Upper lobe of right lung (tissue), 1 donor: ENCODE data around the gene ZNF3. TPM values are rescaled to one million over a fixed set of nuclear protein-coding genes. Genes with fewer than 3 reads are reported as not detected.

Experiments used
- ATAC-seq: fragments of 200-7000 bp; cut with Tn5 transposase; one replicate; pipeline ENCODE4 v1.9.1; 2020; ENCODE audit warnings: mild to moderate bottlenecking, moderate library complexity
- DNase-seq: peaks from one replicate; pipeline ENCODE4 v3.0.0-alpha.2; 2020
- H3K27ac ChIP-seq: fragments of 200-600 bp; one replicate; pipeline ENCODE4 v1.8.0; 2022
- H3K27me3 ChIP-seq: fragments of 200-600 bp; one replicate; pipeline ENCODE4 v1.8.0; 2022; ENCODE audit warnings: mild to moderate bottlenecking
- H3K36me3 ChIP-seq: fragments of 200-600 bp; one replicate; pipeline ENCODE4 v1.8.0; 2022
- H3K4me1 ChIP-seq: fragments of 200-600 bp; one replicate; pipeline ENCODE4 v1.8.0; 2022
- H3K4me3 ChIP-seq: fragments of 200-600 bp; one replicate; pipeline ENCODE4 v1.8.0; 2022; ENCODE audit warnings: mild to moderate bottlenecking
- H3K9me3 ChIP-seq: fragments of 200-600 bp; one replicate; pipeline ENCODE4 v1.8.0; 2022
- CTCF ChIP-seq: fragments of 200-600 bp; IDR thresholded peaks from one replicate; pipeline ENCODE4 v1.8.0; 2022; ENCODE audit warnings: antibody characterized with exemption
- intact Hi-C: fragments of 100-400 bp; cut with DNase I; formaldehyde crosslinking; loops from one replicate; pipeline ENCODE4 v1.11.0; 2022
- total RNA-seq: library from RNA; stranded (reverse); fragmentation: NEBNext Ultra II Directional; extraction: Animal tissue kit (Norgen Biotek cat#: 25700); gene quantifications from one replicate; pipeline ENCODE4 v1.2.1, GENCODE V29; 2021
- donor health status: DM: no; HTN: yes; CAD: no; lungs with severe emphysema.

The ZNF3 gene
- total RNA-seq, 1 donor from 2014 or later = 22.4 TPM

- no peak overlapping the region for H3K27ac ChIP-seq
- H3K4me3 ChIP-seq = no peak overlapping the region
- no peak for TF ChIP-seq CTCF
- H3K36me3 ChIP-seq = peaks cover 80% of the 10 kb centered on the region
- H3K9me3 ChIP-seq = no peaks in the 10 kb centered on the region
- ATAC-seq (no peak), DNase-seq (no peak)
- peaks cover 11% of the 10 kb centered on the region for H3K4me1 ChIP-seq
- no peaks in the 10 kb centered on the region for H3K27me3 ChIP-seq
- intact Hi-C loops = no loop called here
Observed at GRCh38 chr7:100093054-100093453, 11.5 kb upstream of the ZNF3 start.

- TF ChIP-seq CTCF = no peak
- intact Hi-C loops = no loop called here
- peaks cover 66% of the 10 kb centered on the region for H3K36me3 ChIP-seq
Observed at GRCh38 chr7:100091411-100092181, 10.1 kb upstream of the ZNF3 start.

GRCh38 chr7:100090527-100091410, 9.2 kb upstream of the ZNF3 start:
- no peaks in the 10 kb centered on the region for H3K27me3 ChIP-seq
- peaks cover 13% of the 10 kb centered on the region for H3K4me1 ChIP-seq
- no peaks in the 10 kb centered on the region for H3K9me3 ChIP-seq
- TF ChIP-seq CTCF = no peak
- peaks cover 57% of the 10 kb centered on the region for H3K36me3 ChIP-seq
- no peak overlapping the region for H3K27ac ChIP-seq
- intact Hi-C loops = no loop called here
- no peak for ATAC-seq
- no peak overlapping the region for H3K4me3 ChIP-seq
- no peak for DNase-seq

More at GRCh38 chr7:100091411-100092181, 10.1 kb upstream of the ZNF3 start:
- Histone ChIP-seq H3K4me1 (peaks cover 13% of the 10 kb centered on the region), H3K9me3 (no peaks in the 10 kb centered on the region), H3K27me3 (no peaks in the 10 kb centered on the region), H3K27ac (no peak overlapping the region), H3K4me3 (no peak overlapping the region)
- ATAC-seq (no peak), DNase-seq (no peak)

GRCh38 chr7:100089458-100090196, 8.1 kb upstream of the ZNF3 start:
- peaks cover 13% of the 10 kb centered on the region for H3K4me1 ChIP-seq
- peak overlapping the region; percentile 88 for H3K4me3 ChIP-seq
- no peak for DNase-seq
- intact Hi-C loops = no loop called here
- no peak for TF ChIP-seq CTCF
- no peaks in the 10 kb centered on the region for H3K27me3 ChIP-seq
- H3K36me3 ChIP-seq = peaks cover 46% of the 10 kb centered on the region
- ATAC-seq = no peak
- peak overlapping the region; percentile 94 for H3K27ac ChIP-seq
- H3K9me3 ChIP-seq = no peaks in the 10 kb centered on the region

DNA sequence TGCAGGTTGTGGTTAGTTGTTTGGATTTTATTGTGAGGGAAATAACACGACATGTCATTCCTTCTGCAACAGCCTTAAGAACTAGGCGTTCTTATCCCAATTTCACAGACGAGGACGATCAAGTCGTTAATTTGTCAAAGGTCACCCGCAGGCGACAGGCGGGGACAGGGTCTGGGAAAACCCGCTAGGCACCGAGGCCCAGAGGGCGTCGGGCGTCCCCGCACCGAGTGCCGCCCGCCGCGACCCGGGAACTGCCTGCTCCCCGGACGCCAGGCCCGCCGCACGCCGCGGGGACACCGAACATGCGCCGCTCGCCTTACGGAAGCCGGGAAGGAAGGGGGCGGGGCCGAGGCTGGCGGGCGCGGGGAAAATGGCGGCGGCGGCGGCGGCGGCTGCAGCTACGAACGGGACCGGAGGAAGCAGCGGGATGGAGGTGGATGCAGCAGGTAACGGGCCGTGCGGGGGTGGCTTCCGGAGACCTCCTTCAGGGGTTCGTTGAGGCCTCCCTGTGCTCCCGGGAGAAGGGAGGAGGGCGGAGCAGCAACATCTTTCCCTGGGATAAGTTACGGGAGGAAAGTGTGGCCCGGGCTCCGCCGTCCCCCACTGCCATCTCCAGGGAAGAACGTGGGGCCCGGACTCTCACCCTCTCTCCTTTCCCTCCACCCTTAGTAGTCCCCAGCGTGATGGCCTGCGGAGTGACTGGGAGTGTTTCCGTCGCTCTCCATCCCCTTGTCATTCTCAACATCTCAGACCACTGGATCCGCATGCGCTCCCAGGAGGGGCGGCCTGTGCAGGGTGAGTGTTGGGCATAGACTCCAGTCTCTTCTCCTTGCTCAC, 7.3 kb upstream of the ZNF3 start, which contains the start of gene COPS6:
COPS6 (plus strand) TSS at position 349 of the 837 bp plus-strand sequence; CDS start at position 371, 22 bp downstream.
- Histone ChIP-seq H3K4me1 (peaks cover 13% of the 10 kb centered on the region), H3K4me3 (peak within 1 kb of the TSS; percentile 88), H3K27ac (peak within 1 kb of the TSS; percentile 94), H3K36me3 (peaks cover 38% of the 10 kb centered on the region), H3K27me3 (no peaks in the 10 kb centered on the region), H3K9me3 (no peaks in the 10 kb centered on the region)
- intact Hi-C loops = no loop called here
- no peak for TF ChIP-seq CTCF
- peak; percentile 96 for ATAC-seq
- peak; percentile 93 for DNase-seq
